HG02885 (cell line): ENCODE data around the gene SPATA24.
"Not testable (repeated sequence)": the region's sequence is repeated elsewhere in the genome, so short reads cannot be mapped to it uniquely, and the experiment has no call there.

Source experiments
- ATAC-seq: cut with Tn5 transposase; IDR thresholded peaks from one replicate; pipeline ENCODE4 v1.9.1; 2021; ENCODE audit warnings: mild to moderate bottlenecking; ENCODE audit not compliant: unreplicated experiment, poor library complexity

SPATA24 gene

DNA sequence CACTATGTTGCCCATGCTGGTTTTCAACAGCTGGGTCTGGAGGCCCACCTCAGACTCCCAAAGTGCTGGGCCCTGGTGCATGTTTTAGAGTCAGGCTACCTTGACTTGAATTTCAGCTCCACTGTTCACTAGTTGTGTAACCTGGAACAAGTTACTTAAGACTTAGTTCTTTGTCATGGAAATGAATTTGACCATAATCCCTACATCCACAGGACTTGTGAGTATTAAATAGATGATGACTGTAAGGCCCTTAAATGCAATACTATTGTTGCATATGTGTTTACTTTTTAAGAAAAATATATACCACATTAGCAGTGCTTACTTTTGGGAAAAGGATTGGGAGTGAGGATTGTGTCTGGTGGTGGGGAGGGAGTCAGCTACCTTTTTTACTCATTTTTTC lies 45.8 kb downstream of the SPATA24 start:
- ATAC-seq = no peak

DNA sequence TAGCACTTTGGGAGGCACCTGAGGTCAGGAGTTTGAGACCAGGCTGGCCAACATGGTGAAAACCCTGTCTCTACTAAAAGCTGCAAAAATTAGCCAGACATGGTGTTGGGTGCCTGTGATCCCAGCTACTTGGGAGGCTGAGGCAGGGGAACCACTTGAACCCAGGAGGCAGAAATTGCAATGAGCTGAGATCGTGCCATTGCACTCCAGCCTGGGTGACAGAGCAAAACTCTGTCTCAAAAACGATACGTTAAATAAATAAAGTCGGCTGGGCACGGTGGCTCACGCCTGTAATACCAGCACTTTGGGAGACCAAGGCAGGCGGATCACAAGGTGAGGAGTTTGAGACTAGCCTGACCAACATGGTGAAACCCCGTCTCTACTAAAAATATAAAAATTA lies 48.0 kb downstream of the SPATA24 start:
- not testable (repeated sequence) for ATAC-seq

DNA sequence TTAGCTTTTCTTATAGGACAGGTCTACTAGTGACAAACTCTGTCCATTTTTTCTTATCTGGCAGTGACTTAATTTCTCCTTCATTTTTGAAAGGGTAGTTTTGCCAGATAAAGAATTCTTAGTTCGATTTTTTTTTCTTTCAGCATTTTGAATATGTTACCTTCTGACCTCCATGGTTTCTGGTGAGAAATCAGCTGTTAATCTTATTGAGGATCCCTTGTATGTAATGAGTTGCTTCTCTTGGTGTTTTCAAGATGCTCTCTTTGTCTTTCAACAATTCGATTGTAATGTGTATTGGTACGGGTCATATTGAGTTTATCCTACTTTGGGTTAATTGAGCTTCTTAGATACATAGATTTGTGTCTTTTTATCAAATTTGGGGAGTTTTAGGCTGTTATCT lies 49.7 kb downstream of the SPATA24 start:
- no peak for ATAC-seq

DNA sequence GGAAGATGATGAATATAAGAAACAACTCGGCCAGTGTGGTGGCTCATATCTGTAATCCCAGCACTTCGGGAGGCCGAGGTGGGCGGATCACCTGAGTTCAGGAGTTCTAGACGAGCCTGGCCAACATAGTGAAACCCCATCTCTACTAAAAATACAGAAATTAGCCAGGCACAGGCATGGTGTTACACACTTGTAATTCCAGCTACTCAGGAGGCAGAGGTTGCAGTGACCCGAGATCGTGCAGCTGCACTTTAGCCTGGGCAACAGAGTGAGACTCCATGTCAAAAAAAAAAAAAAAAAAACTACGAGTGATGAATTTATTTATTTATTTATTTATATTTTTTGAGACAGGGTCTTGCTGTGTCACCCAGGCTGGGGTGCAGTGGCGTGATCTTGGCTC lies 56.0 kb downstream of the SPATA24 start:
- not testable (repeated sequence) for ATAC-seq
